ENCODE results near the gene PITX1.

PITX1 gene

DNA sequence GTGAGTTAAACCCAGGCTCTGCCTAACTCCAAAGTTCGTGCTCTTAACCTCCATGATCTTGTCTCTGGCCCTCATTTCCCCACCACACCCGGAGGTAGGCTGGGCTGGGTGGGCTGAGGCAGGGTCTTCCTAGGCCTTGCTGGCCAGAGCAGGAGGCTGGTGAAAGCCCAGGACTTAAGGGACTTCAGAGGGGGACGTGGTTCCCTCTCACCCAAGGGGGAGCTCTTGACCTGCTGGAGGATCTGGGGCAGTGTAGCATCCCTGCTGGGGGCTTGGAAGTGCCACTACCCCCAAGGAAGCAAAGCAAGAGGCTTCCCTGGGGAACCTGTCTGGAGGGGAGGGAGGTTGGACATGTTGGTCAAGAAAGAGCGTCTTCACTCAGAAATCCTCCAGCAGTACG is 14.7 kb downstream of the PITX1 start:
- Histone ChIP-seq H3F3A (ENCODE audit: insufficient read depth) (no peaks in the 10 kb centered on the region), H2AFZ (ENCODE audit: low read depth, low read length, severe bottlenecking) (no peak overlapping the region), H3K36me3 (ENCODE audit: low read length) (no peaks in the 10 kb centered on the region), H3K9me3 (ENCODE audit: insufficient read depth, low read length) (no peaks in the 10 kb centered on the region), H3K79me2 (ENCODE audit: insufficient read depth, low read length) (no peaks in the 10 kb centered on the region), H3K4me3 (ENCODE audit: insufficient read depth, low read length, poor library complexity, severe bottlenecking) (no peak overlapping the region), H3K27ac (ENCODE audit: low read depth, low read length) (no peak overlapping the region), H3K27me3 (ENCODE audit: low read length) (no peaks in the 10 kb centered on the region), H4K20me1 (ENCODE audit: low read depth, low read length) (no peaks in the 10 kb centered on the region), H3K4me2 (ENCODE audit: low read depth, low read length, poor library complexity, severe bottlenecking) (no peak overlapping the region), H3K9ac (ENCODE audit: low read length) (no peak overlapping the region), H3K9me2 (replicated peaks; ENCODE audit: insufficient read depth, low read length) (no peaks in the 10 kb centered on the region)
- peak; percentile 23 for TF ChIP-seq CTCF (IDR thresholded peaks at IDR 0.05; ENCODE audit: insufficient read depth, low read length, poor library complexity, severe bottlenecking)
- no peak for TF ChIP-seq EZH2phosphoT487 (conservative IDR thresholded peaks at IDR 0.05; ENCODE audit: low read length)

GRCh38 chr5:135018457-135018856 is 15.6 kb downstream of the PITX1 start:
- no peaks in the 10 kb centered on the region for H3K79me2 ChIP-seq (ENCODE audit: insufficient read depth, low read length)
- no peaks in the 10 kb centered on the region for H3K9me2 ChIP-seq (replicated peaks; ENCODE audit: insufficient read depth, low read length)
- H3K27me3 ChIP-seq (ENCODE audit: low read length), result no peaks in the 10 kb centered on the region
- H2AFZ ChIP-seq (ENCODE audit: low read depth, low read length, severe bottlenecking), result no peak overlapping the region
- H4K20me1 ChIP-seq (ENCODE audit: low read depth, low read length), result no peaks in the 10 kb centered on the region
- no peak overlapping the region for H3K4me3 ChIP-seq (ENCODE audit: insufficient read depth, low read length, poor library complexity, severe bottlenecking)
- no peaks in the 10 kb centered on the region for H3K36me3 ChIP-seq (ENCODE audit: low read length)
- no peak overlapping the region for H3K27ac ChIP-seq (ENCODE audit: low read depth, low read length)
- TF ChIP-seq EZH2phosphoT487 (conservative IDR thresholded peaks at IDR 0.05; ENCODE audit: low read length), result no peak
- TF ChIP-seq CTCF (IDR thresholded peaks at IDR 0.05; ENCODE audit: insufficient read depth, low read length, poor library complexity, severe bottlenecking), result no peak
- H3K4me2 ChIP-seq (ENCODE audit: low read depth, low read length, poor library complexity, severe bottlenecking), result no peak overlapping the region
- no peak overlapping the region for H3K9ac ChIP-seq (ENCODE audit: low read length)
- no peaks in the 10 kb centered on the region for H3K9me3 ChIP-seq (ENCODE audit: insufficient read depth, low read length)
- H3F3A ChIP-seq (ENCODE audit: insufficient read depth), result no peaks in the 10 kb centered on the region

DNA sequence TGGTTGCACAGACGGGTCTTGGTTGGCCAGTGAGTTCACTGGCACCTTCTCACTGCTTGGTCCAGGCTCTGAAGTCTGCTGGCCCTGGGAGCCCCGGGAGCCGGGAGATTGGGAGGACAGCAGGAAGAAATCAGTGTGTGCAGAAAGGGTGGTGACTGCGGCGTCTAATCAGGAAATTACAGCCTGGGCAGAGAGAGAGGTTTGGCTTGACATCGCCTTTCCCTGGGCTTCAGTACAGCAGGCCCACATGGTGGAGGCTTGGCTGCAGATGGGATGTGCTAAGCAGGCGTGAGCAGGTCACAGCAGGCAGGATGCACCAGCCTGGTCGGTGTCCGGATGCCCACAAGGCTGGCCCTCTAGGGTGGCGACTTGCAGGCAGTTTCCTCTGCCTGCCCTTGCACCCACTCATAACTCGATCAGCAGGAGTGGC is 17.2 kb downstream of the PITX1 start:
- no peaks in the 10 kb centered on the region for H3K9me3 ChIP-seq (ENCODE audit: insufficient read depth, low read length)
- H3K4me3 ChIP-seq (ENCODE audit: insufficient read depth, low read length, poor library complexity, severe bottlenecking), result no peak overlapping the region
- no peaks in the 10 kb centered on the region for H3K27me3 ChIP-seq (ENCODE audit: low read length)
- H4K20me1 ChIP-seq (ENCODE audit: low read depth, low read length), result no peaks in the 10 kb centered on the region
- H2AFZ ChIP-seq (ENCODE audit: low read depth, low read length, severe bottlenecking), result no peak overlapping the region
- H3K79me2 ChIP-seq (ENCODE audit: insufficient read depth, low read length), result no peaks in the 10 kb centered on the region
- no peak for TF ChIP-seq EZH2phosphoT487 (conservative IDR thresholded peaks at IDR 0.05; ENCODE audit: low read length)
- TF ChIP-seq CTCF (IDR thresholded peaks at IDR 0.05; ENCODE audit: insufficient read depth, low read length, poor library complexity, severe bottlenecking), result no peak
- H3K4me2 ChIP-seq (ENCODE audit: low read depth, low read length, poor library complexity, severe bottlenecking), result no peak overlapping the region
- no peaks in the 10 kb centered on the region for H3K9me2 ChIP-seq (replicated peaks; ENCODE audit: insufficient read depth, low read length)
- H3F3A ChIP-seq (ENCODE audit: insufficient read depth), result no peaks in the 10 kb centered on the region
- no peak overlapping the region for H3K27ac ChIP-seq (ENCODE audit: low read depth, low read length)
- no peaks in the 10 kb centered on the region for H3K36me3 ChIP-seq (ENCODE audit: low read length)
- H3K9ac ChIP-seq (ENCODE audit: low read length), result no peak overlapping the region
